Measurements from ENCODE around the gene TRMT61A. TPM values are rescaled to one million over a fixed set of nuclear protein-coding genes. Genes with fewer than 3 reads are reported as not detected.
A peak's percentile ranks its signal among the peaks of the same experiment; 100 is the strongest.

The TRMT61A gene
- total and polyA plus RNA-seq, 2 of the 13 experiments (the other 11 are each of a cell fraction or from before 2014, with no cell fraction given) = 6.5 to 13.6 TPM

GRCh38 chr14:103549361-103550311 is 20.6 kb downstream of the TRMT61A start (continued):
- TF ChIP-seq, protein P1, sequence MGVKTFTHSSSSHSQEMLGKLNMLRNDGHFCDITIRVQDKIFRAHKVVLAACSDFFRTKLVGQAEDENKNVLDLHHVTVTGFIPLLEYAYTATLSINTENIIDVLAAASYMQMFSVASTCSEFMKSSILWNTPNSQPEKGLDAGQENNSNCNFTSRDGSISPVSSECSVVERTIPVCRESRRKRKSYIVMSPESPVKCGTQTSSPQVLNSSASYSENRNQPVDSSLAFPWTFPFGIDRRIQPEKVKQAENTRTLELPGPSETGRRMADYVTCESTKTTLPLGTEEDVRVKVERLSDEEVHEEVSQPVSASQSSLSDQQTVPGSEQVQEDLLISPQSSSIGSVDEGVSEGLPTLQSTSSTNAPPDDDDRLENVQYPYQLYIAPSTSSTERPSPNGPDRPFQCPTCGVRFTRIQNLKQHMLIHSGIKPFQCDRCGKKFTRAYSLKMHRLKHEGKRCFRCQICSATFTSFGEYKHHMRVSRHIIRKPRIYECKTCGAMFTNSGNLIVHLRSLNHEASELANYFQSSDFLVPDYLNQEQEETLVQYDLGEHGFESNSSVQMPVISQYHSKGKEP (CRISPR knock-in tag; IDR thresholded peaks at IDR 0.05) = no peak
- TF ChIP-seq ZNF652 (CRISPR knock-in tag; IDR thresholded peaks at IDR 0.05; ENCODE audit: borderline replicate concordance, low read depth) (no peak), MTF1 (CRISPR knock-in tag; IDR thresholded peaks at IDR 0.05) (no peak), KDM5A (IDR thresholded peaks at IDR 0.05; ENCODE audit: borderline replicate concordance, low read length) (no peak), ZFP36L2 (CRISPR knock-in tag; IDR thresholded peaks at IDR 0.05) (0 out of 2 replicates have a peak, but pooled peaks have one; percentile 18), MEF2D (CRISPR knock-in tag; IDR thresholded peaks at IDR 0.05) (no peak; the same call in 1 of the 2 replicates), PHF21A (CRISPR knock-in tag; IDR thresholded peaks at IDR 0.05) (no peak), EP300 (IDR thresholded peaks at IDR 0.05; ENCODE audit: low read depth in 2 of 2, low read length in 2 of 2) (peak; percentile 13 to 25; a peak in 2 of 4 replicates), EP300 (CRISPR knock-in tag; IDR thresholded peaks at IDR 0.05; ENCODE audit: borderline replicate concordance) (no peak), KLF12 (CRISPR knock-in tag; IDR thresholded peaks at IDR 0.05; ENCODE audit: borderline replicate concordance) (no peak), ZNF629 (CRISPR knock-in tag; conservative IDR thresholded peaks at IDR 0.05) (no peak), PBX3 (CRISPR knock-in tag; IDR thresholded peaks at IDR 0.05; ENCODE audit: borderline replicate concordance) (no peak), ZNF691 (CRISPR knock-in tag; IDR thresholded peaks at IDR 0.05; ENCODE audit: borderline replicate concordance, low read depth) (0 out of 2 replicates have a peak, but pooled peaks have one; percentile 13), NFYC (CRISPR knock-in tag; IDR thresholded peaks at IDR 0.05) (no peak), GATAD1 (CRISPR knock-in tag; IDR thresholded peaks at IDR 0.05) (no peak; the same call in 1 of the 2 replicates), ZNF678 (CRISPR knock-in tag; IDR thresholded peaks at IDR 0.05) (no peak), ZNF468 (CRISPR knock-in tag; IDR thresholded peaks at IDR 0.05) (no peak), KDM5B (CRISPR knock-in tag; IDR thresholded peaks at IDR 0.05; ENCODE audit: borderline replicate concordance) (0 out of 2 replicates have a peak, but pooled peaks have one; percentile 18), RCOR2 (CRISPR knock-in tag; IDR thresholded peaks at IDR 0.05) (0 out of 2 replicates have a peak, but pooled peaks have one; percentile 22), CREBL2 (CRISPR knock-in tag; IDR thresholded peaks at IDR 0.05; ENCODE audit: borderline replicate concordance) (no peak), ZNF34 (CRISPR knock-in tag; IDR thresholded peaks at IDR 0.05; ENCODE audit: borderline replicate concordance) (no peak)
- TF ChIP-seq, protein P2, sequence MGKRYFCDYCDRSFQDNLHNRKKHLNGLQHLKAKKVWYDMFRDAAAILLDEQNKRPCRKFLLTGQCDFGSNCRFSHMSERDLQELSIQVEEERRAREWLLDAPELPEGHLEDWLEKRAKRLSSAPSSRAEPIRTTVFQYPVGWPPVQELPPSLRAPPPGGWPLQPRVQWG (CRISPR knock-in tag; IDR thresholded peaks at IDR 0.05; ENCODE audit: borderline replicate concordance, low read depth) = no peak
